Endothelial cell of umbilical vein (primary cell): Measurements from ENCODE around the gene ARPIN. TPM values are rescaled to one million over a fixed set of nuclear protein-coding genes. Genes with fewer than 3 reads are reported as not detected.

Experiments
- BruUV-seq: library from RNA; stranded (reverse); fragments of 400-500 nt; replicated peaks from 2 replicates; lab custom pipeline; 2021; lab: Mats Ljungman, UMichigan
- CTCF ChIA-PET: fragments of 300-600, 350-600 bp; sonication (Branson Sonifier 250); formaldehyde crosslinking; loops from one replicate; lab custom pipeline; 2021; ENCODE audit warnings: antibody characterized with exemption, inconsistent platforms; lab: Charles Lee
- POLR2A ChIA-PET: fragments of 300-600, 350-600 bp; sonication (Branson Sonifier 250); formaldehyde crosslinking; loops from one replicate; lab custom pipeline; 2021; ENCODE audit warnings: antibody characterized with exemption, inconsistent platforms; lab: Charles Lee
- DNase-seq: peaks from one replicate; pipeline ENCODE4 v3.0.0-alpha.2; 2011; ENCODE audit warnings: low read depth, low spot score
- FAIRE-seq: peaks from 2 replicates; lab custom pipeline; 2011; peaks lifted over from hg19 to GRCh38; lab: Jason Lieb, UNC
- H2AFZ ChIP-seq: 2 replicates; pipeline ENCODE4 v1.6.0; 2012; ENCODE audit warnings: low read depth, low read length, control low read depth, inconsistent platforms
- H3K27ac ChIP-seq: 2 replicates; pipeline ENCODE4 v1.5.1; 2011; ENCODE audit warnings: low read depth, mild to moderate bottlenecking, control low read depth, low read length, moderate library complexity; ENCODE audit not compliant: insufficient read depth
- H3K27me3 ChIP-seq, 2 experiments: 2 replicates each; pipeline versions ENCODE4 v1.6.0 to v1.6.1; 2011; ENCODE audit warnings: low read length in 2 of 2, mixed read lengths in 1 of 2; ENCODE audit not compliant: control insufficient read depth in 2 of 2, insufficient read depth in 2 of 2
- H3K36me3 ChIP-seq, 2 experiments: 2 replicates in 1 of 2; 3 replicates in 1 of 2; pipeline ENCODE4 v1.5.1; 2011; ENCODE audit warnings: low read length in 2 of 2, mild to moderate bottlenecking in 1 of 2, moderate library complexity in 1 of 2; ENCODE audit not compliant: control insufficient read depth in 2 of 2, insufficient read depth in 2 of 2; ENCODE audit errors: extremely low read depth in 1 of 2
- H3K4me1 ChIP-seq: 3 replicates; pipeline ENCODE4 v1.5.1; 2011; ENCODE audit warnings: mild to moderate bottlenecking, low read length; ENCODE audit not compliant: control insufficient read depth, insufficient read depth; ENCODE audit errors: extremely low read depth
- H3K4me2 ChIP-seq: 2 replicates; pipeline ENCODE4 v1.6.1; 2011; ENCODE audit warnings: low read length, control low read depth, mixed read lengths; ENCODE audit not compliant: insufficient read depth
- H3K4me3 ChIP-seq, 3 experiments: fragments of 200-600 bp in 1 of 3; sonication (generic), shearing (Covaris generic) in 1 of 3; replicated peaks in 1 of 3; 2 replicates each; pipeline ENCODE4 v1.5.1; 2011 to 2016; ENCODE audit warnings: control low read depth in 3 of 3, low read length in 3 of 3, mild to moderate bottlenecking in 2 of 3, inconsistent platforms in 1 of 3, low read depth in 1 of 3, moderate library complexity in 1 of 3; ENCODE audit not compliant: insufficient read depth in 1 of 3
- H3K79me2 ChIP-seq: 2 replicates; pipeline ENCODE4 v1.6.0; 2012; ENCODE audit warnings: low read length, inconsistent platforms; ENCODE audit not compliant: control insufficient read depth, insufficient read depth
- H3K9ac ChIP-seq: replicated peaks from 2 replicates; pipeline ENCODE3; 2011; ENCODE audit warnings: low read length, control low read depth; ENCODE audit not compliant: insufficient read depth; ENCODE audit errors: extremely low read depth
- H3K9me1 ChIP-seq: replicated peaks from 3 replicates; pipeline ENCODE4 v1.6.0; 2011; ENCODE audit warnings: mild to moderate bottlenecking, low read length; ENCODE audit not compliant: control insufficient read depth, insufficient read depth; ENCODE audit errors: extremely low read depth
- H3K9me3 ChIP-seq: replicated peaks from 2 replicates; pipeline ENCODE4 v1.5.1; 2012; ENCODE audit warnings: low read length, inconsistent platforms; ENCODE audit not compliant: control insufficient read depth, insufficient read depth
- H4K20me1 ChIP-seq: replicated peaks from 2 replicates; pipeline ENCODE3; 2011; ENCODE audit warnings: mild to moderate bottlenecking, low read length; ENCODE audit not compliant: control insufficient read depth, insufficient read depth; ENCODE audit errors: extremely low read depth
- CTCF ChIP-seq, 2 donors: IDR thresholded peaks; 1 replicate in 1 of 2; 2 replicates in 1 of 2; pipeline ENCODE4 v1.5.1; 2011; ENCODE audit warnings: low read length in 2 of 2, mild to moderate bottlenecking in 2 of 2, moderate library complexity in 2 of 2, control low read depth in 1 of 2, inconsistent platforms in 1 of 2, low read depth in 1 of 2; ENCODE audit not compliant: insufficient read depth in 1 of 2; ENCODE audit errors: extremely low read depth in 1 of 2
- EZH2 ChIP-seq: IDR thresholded peaks from 2 replicates; pipeline ENCODE4 v1.6.1; 2012; ENCODE audit warnings: borderline replicate concordance, low read depth, mild to moderate bottlenecking, moderate library complexity, low read length, inconsistent platforms; ENCODE audit not compliant: severe bottlenecking
- FOS ChIP-seq: IDR thresholded peaks from 2 replicates; pipeline ENCODE4 v1.6.1; 2011; ENCODE audit warnings: mild to moderate bottlenecking, low read length, moderate library complexity, borderline replicate concordance; ENCODE audit not compliant: insufficient read depth
- GATA2 ChIP-seq: IDR thresholded peaks from 2 replicates; pipeline ENCODE4 v1.7.0; 2011; ENCODE audit warnings: low read depth, mild to moderate bottlenecking, moderate library complexity, mixed read lengths, low read length; ENCODE audit not compliant: insufficient read length, insufficient read depth
- JUN ChIP-seq: IDR thresholded peaks from 2 replicates; pipeline ENCODE4 v1.6.1; 2011; ENCODE audit warnings: borderline replicate concordance, low read depth; ENCODE audit not compliant: insufficient read length, insufficient read depth
- MAX ChIP-seq: IDR thresholded peaks from 2 replicates; pipeline ENCODE4 v1.6.1; 2011; ENCODE audit not compliant: insufficient read depth, insufficient read length
- MYC ChIP-seq: IDR thresholded peaks from one replicate; pipeline ENCODE4 v1.6.1; 2011; ENCODE audit warnings: mild to moderate bottlenecking, low read depth, low read length
- POLR2A ChIP-seq: IDR thresholded peaks from 2 replicates; pipeline ENCODE4 v1.6.1; 2012; ENCODE audit warnings: low read depth, mild to moderate bottlenecking, control low read depth, low read length
- POLR2AphosphoS5 ChIP-seq: IDR thresholded peaks from 2 replicates; pipeline ENCODE4 v1.6.1; 2012; ENCODE audit warnings: low read depth, mild to moderate bottlenecking, control low read depth, low read length, moderate library complexity; ENCODE audit not compliant: insufficient read depth
- dilution Hi-C: fragments of 300-500 bp; cut with MboI; formaldehyde crosslinking; loops from one replicate; pipeline ENCODE4 v1.15.0; 2019; ENCODE audit warnings: low sequenced_read_pairs; ENCODE audit not compliant: extremely low pct_ligation_motif_present
- intact Hi-C: fragments of 100-400 bp; cut with micrococcal nuclease; formaldehyde crosslinking; loops from one replicate; pipeline ENCODE4 v1.10.0; 2022
- polyA plus RNA-seq, 4 experiments: library from polyadenylated mRNA; depleted of rRNA in 3 of 4; stranded (reverse) in 3 of 4; unstranded in 1 of 4; fragments of >200 nt; gene quantifications; 2 replicates each; pipeline versions ENCODE4 v1.2.1 to v1.2.3, GENCODE V29; 2011 to 2012; ENCODE audit warnings: missing spikeins in 1 of 4
- total RNA-seq: library from RNA; stranded (reverse); gene quantifications from 2 replicates; pipeline ENCODE4 v1.2.3, GENCODE V29; 2021

The ARPIN gene
- total and polyA plus RNA-seq, 2 donors (not counting 3 experiments of a cell fraction or from before 2014, with no cell fraction given), result 13.0 to 23.3 TPM

GRCh38 chr15:89900849-89901248 is 11.9 kb downstream of the ARPIN start:
- DNase-seq (no peak), FAIRE-seq (no peak)
- Histone ChIP-seq H3K4me1 (no peaks in the 10 kb centered on the region), H3K36me3 (peaks cover 0 to 18% of the 10 kb centered on the region in 2 experiments), H3K9ac (no peak overlapping the region), H4K20me1 (no peaks in the 10 kb centered on the region), H3K27ac (no peak overlapping the region), H3K27me3 (no peaks in the 10 kb centered on the region), H3K4me3 (no peak overlapping the region), H3K9me3 (no peaks in the 10 kb centered on the region), H3K4me2 (no peak overlapping the region), H3K79me2 (no peaks in the 10 kb centered on the region), H3K9me1 (no peaks in the 10 kb centered on the region), H2AFZ (no peak overlapping the region)
- dilution Hi-C loops, result no loop called here
- ChIA-PET CTCF (interaction anchor here (1.0 kb wide), 1 partner anchor 26 kb away, joined by 3 read pairs; no protein-coding TSS in a partner anchor), POLR2A (no interaction called here)
- BruUV-seq, result no TSS peak
- TF ChIP-seq FOS (no peak), MYC (no peak), MAX (no peak), JUN (no peak), CTCF (IDR thresholded peaks at IDR 0.05; ENCODE audit: extremely low read depth in 1 of 2, insufficient read depth in 1 of 2, low read depth in 1 of 2, low read length in 2 of 2) (no peak), POLR2A (no peak), GATA2 (no peak), EZH2 (no peak), POLR2AphosphoS5 (no peak)
- intact Hi-C loops, result no loop called here
